Neutrophil (primary cell): ENCODE results near the gene GATAD2B.
A peak's percentile ranks its signal among the peaks of the same experiment; 100 is the strongest.

Experiments
- H3K27ac ChIP-seq: fragments of 200-600 bp; sonication (generic); 2 replicates; pipeline ENCODE4 v1.5.1; 2016; ENCODE audit warnings: mild to moderate bottlenecking, moderate library complexity
- H3K27me3 ChIP-seq: fragments of 200-600 bp; sonication (generic); 2 replicates; pipeline ENCODE4 v1.6.0; 2016; ENCODE audit warnings: mild to moderate bottlenecking
- H3K36me3 ChIP-seq: fragments of 200-600 bp; sonication (generic); 2 replicates; pipeline ENCODE4 v1.5.1; 2017
- H3K4me1 ChIP-seq, 2 experiments: fragments of 200-600 bp in 1 of 2; sonication (generic) in 1 of 2; 1 replicate in 1 of 2; 2 replicates in 1 of 2; pipeline versions ENCODE4 v1.5.1 to v1.6.1; 2013 to 2016; ENCODE audit warnings: low read depth in 1 of 2, low read length in 1 of 2, mild to moderate bottlenecking in 1 of 2, moderate library complexity in 1 of 2; ENCODE audit not compliant: control insufficient read depth in 1 of 2, insufficient read depth in 1 of 2
- H3K4me3 ChIP-seq, 2 experiments: fragments of 200-600 bp in 1 of 2; sonication (generic) in 1 of 2; 1 replicate in 1 of 2; 2 replicates in 1 of 2; pipeline ENCODE4 v1.5.1; 2013 to 2016; ENCODE audit warnings: low read depth in 1 of 2, low read length in 1 of 2, mild to moderate bottlenecking in 1 of 2, moderate library complexity in 1 of 2
- H3K9me3 ChIP-seq: fragments of 200-600 bp; sonication (generic); 2 replicates; pipeline ENCODE4 v1.5.1; 2016
- TF ChIP-seq, protein P1 (sequence below): fragments of 200-600 bp; sonication (generic); IDR thresholded peaks from 2 replicates; pipeline ENCODE4 v1.5.1; 2016; ENCODE audit warnings: antibody characterized with exemption

Gene GATAD2B

DNA sequence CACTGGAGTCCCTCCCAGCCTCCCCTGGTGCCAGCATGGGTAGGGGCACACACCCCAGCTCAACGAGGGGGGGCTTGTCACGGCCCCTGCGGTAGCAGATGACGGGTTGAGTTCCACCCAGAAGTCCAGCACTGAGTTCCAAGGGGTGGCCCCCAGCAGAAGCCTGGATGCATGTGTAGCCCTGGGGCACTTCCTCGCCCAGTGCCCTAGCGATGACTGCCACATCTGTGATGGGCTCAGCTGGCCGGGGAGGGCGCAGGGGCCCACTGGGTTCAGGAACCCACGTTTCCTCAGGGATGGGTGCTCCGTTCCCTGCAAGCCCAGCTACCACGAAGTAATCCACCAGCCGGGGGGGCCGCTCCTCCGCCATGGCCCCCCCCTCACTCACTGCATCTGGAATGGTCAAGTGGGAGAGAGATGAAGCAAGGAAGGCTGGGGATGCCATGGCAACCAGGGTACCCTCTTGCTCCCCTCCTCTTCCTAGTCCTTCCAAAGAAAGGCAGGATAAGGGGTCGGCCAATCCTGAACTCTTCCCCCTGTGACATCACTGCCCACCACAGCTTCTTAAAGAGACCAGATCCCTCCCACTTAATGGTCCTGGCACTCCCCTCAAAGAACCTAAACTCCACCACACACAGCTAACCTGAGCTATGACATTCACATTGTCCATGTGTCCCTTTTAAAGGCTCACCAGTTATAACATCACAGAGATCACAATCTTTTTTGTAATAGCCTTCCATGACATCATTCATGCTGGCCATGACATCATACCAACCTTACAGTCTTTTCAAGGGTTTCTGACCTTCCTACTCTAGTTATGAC is 21.4 kb upstream of the GATAD2B start:
- H3K4me1 ChIP-seq, result peaks cover 41 to 47% of the 10 kb centered on the region in 2 experiments
- H3K4me3 ChIP-seq, result peak overlapping the region; percentile 75 to 83
- no peaks in the 10 kb centered on the region for H3K27me3 ChIP-seq
- H3K27ac ChIP-seq, result peak overlapping the region; percentile 100
- TF ChIP-seq, protein P1, sequence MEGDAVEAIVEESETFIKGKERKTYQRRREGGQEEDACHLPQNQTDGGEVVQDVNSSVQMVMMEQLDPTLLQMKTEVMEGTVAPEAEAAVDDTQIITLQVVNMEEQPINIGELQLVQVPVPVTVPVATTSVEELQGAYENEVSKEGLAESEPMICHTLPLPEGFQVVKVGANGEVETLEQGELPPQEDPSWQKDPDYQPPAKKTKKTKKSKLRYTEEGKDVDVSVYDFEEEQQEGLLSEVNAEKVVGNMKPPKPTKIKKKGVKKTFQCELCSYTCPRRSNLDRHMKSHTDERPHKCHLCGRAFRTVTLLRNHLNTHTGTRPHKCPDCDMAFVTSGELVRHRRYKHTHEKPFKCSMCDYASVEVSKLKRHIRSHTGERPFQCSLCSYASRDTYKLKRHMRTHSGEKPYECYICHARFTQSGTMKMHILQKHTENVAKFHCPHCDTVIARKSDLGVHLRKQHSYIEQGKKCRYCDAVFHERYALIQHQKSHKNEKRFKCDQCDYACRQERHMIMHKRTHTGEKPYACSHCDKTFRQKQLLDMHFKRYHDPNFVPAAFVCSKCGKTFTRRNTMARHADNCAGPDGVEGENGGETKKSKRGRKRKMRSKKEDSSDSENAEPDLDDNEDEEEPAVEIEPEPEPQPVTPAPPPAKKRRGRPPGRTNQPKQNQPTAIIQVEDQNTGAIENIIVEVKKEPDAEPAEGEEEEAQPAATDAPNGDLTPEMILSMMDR, result no peak
- no peaks in the 10 kb centered on the region for H3K9me3 ChIP-seq
- peaks cover 65% of the 10 kb centered on the region for H3K36me3 ChIP-seq

DNA sequence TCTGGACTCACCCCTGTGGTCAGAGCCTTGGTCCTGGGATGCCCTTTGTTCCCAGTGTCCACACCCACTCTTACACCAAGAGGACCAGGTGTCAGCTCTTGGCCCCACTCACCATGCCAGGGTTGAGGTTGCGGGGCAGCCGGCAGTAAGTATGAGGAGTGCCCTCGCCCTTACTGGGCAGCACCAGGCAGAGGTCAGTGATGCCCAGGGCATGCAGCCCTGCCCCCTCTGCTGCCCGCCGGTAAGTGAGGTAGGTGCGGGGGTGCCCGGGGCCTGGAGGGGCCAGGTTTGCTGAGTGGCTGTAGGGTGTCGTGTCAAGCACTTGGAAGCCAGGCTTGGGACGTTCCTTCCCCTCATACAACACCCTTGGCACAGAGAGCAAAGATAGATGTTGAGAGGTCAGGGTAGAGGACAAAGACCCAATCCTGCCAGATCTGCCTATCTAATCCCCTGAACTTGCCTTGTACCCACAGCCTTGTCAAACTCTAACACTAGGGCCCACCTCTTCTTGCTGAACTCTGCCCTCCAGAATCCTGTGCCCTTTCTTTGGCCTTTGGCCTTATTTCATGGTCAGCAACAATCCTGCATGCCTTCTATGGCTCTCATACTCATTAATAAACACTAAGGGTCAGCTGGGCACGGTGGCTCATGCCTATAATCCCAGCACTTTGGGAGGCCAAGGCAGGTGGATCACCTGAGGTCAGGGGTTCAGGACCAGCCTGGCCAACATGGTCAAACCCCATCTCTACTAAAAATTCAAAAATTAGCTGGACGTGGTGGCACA is 20.2 kb upstream of the GATAD2B start:
- Histone ChIP-seq H3K36me3 (peaks cover 65% of the 10 kb centered on the region), H3K27me3 (no peaks in the 10 kb centered on the region), H3K4me3 (no peak overlapping the region), H3K27ac (peak overlapping the region; percentile 100), H3K4me1 (peaks cover 41 to 45% of the 10 kb centered on the region in 2 experiments), H3K9me3 (no peaks in the 10 kb centered on the region)
- TF ChIP-seq, protein P1, result no peak

GRCh38 chr1:153941826-153942725 is 19.3 kb upstream of the GATAD2B start:
- H3K9me3 ChIP-seq, result no peaks in the 10 kb centered on the region
- H3K4me1 ChIP-seq, result peaks cover 34 to 36% of the 10 kb centered on the region in 2 experiments
- no peak overlapping the region for H3K4me3 ChIP-seq
- no peaks in the 10 kb centered on the region for H3K27me3 ChIP-seq
- H3K27ac ChIP-seq, result peak overlapping the region; percentile 100
- TF ChIP-seq, protein P1, result no peak
- peaks cover 65% of the 10 kb centered on the region for H3K36me3 ChIP-seq

DNA sequence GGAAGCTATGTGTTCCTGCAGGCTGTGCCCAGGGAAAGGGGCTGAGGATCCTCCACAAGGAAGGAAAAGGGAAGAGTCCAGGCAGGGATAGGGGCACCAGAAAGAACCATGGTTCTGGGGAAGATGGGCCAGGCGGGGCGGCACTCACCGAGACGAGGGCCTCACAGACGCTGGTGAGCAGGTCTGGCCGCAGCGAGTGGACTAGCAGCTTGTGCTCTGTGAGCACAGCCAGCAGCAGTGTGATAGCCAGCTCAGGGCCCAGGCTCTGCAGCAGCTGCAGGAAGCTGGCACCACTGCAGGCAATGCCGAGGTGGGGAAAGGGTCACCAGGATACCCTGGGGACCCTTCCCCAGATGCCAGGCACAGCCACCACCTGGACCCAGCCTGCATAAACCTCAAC is 18.0 kb upstream of the GATAD2B start:
- peaks cover 76% of the 10 kb centered on the region for H3K36me3 ChIP-seq
- no peaks in the 10 kb centered on the region for H3K27me3 ChIP-seq
- peaks cover 28 to 29% of the 10 kb centered on the region in 2 experiments for H3K4me1 ChIP-seq
- no peak overlapping the region for H3K4me3 ChIP-seq
- TF ChIP-seq, protein P1, result no peak
- H3K9me3 ChIP-seq, result no peaks in the 10 kb centered on the region
- peak overlapping the region; percentile 43 for H3K27ac ChIP-seq

DNA sequence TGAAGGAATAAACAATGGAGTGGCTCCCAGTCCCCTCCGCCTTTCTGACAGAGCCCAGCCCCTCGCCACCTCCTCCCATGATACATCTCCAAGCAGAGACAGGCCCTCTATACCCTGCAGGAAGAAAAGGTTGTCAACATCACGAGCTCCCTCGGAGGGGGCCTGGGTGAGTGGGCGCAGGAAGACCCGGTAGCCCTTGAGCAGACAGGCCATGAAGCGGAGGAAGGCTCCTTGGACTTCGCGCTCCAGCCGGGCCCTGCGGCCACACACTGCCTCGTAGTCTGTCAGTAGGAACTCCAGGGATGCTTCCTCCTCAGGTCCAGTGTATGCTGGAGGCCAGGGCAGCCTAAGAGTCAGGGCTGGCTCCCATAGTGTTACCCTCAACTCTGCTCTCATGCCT is 16.7 kb upstream of the GATAD2B start:
- no peaks in the 10 kb centered on the region for H3K27me3 ChIP-seq
- peak overlapping the region; percentile 43 for H3K27ac ChIP-seq
- H3K9me3 ChIP-seq, result no peaks in the 10 kb centered on the region
- TF ChIP-seq, protein P1, result no peak
- no peak overlapping the region for H3K4me3 ChIP-seq
- H3K4me1 ChIP-seq, result peaks cover 18 to 23% of the 10 kb centered on the region in 2 experiments
- peaks cover 89% of the 10 kb centered on the region for H3K36me3 ChIP-seq
